Stomach (tissue), 9 donors: ENCODE measurements around the gene ITGB5. TPM values are rescaled to one million over a fixed set of nuclear protein-coding genes. Genes with fewer than 3 reads are reported as not detected.
A peak's percentile ranks its signal among the peaks of the same experiment; 100 is the strongest.

Experiments
- DNase-seq, 2 donors: peaks; one replicate each; pipeline versions ENCODE4 v3.0.0 to v3.0.0-alpha.2; 2013 to 2019
- H3K27ac ChIP-seq, 5 donors: fragments of 200-600 bp in 4 of 5; sonication (generic) in 4 of 5; one replicate each; pipeline ENCODE4 v1.5.1; 2013 to 2019; ENCODE audit warnings: mild to moderate bottlenecking in 1 of 5, moderate library complexity in 1 of 5
- H3K27me3 ChIP-seq, 3 donors: fragments of 200-600 bp; sonication (generic); one replicate each; pipeline ENCODE4 v1.5.1; 2017 to 2019; ENCODE audit warnings: mixed run types in 1 of 3
- H3K36me3 ChIP-seq, 4 donors: fragments of 200-600 bp; sonication (generic); 1 replicate in 3 of 4; 2 replicates in 1 of 4; pipeline ENCODE4 v1.5.1; 2016 to 2019
- H3K4me1 ChIP-seq, 4 donors: fragments of 200-600 bp; sonication (generic); one replicate each; pipeline ENCODE4 v1.5.1; 2016 to 2019
- H3K4me3 ChIP-seq, 4 donors: fragments of 200-600 bp; sonication (generic) in 3 of 4; one replicate each; pipeline ENCODE4 v1.5.1; 2016 to 2019; ENCODE audit warnings: mild to moderate bottlenecking in 1 of 4
- H3K9me3 ChIP-seq, 4 donors: fragments of 200-600 bp; sonication (generic); one replicate each; pipeline ENCODE4 v1.5.1; 2016 to 2019
- CTCF ChIP-seq, 7 experiments: fragments of 450-650 bp in 4 of 7; fragments of 200-600 bp in 3 of 7; sonication (generic) in 3 of 7; IDR thresholded peaks; one replicate each; pipeline ENCODE4 v1.5.1; 2016 to 2019; ENCODE audit warnings: antibody characterized with exemption in 7 of 7, control low read depth in 2 of 7, mild to moderate bottlenecking in 1 of 7
- EP300 ChIP-seq: sonication (generic); formaldehyde crosslinking; IDR thresholded peaks from one replicate; pipeline ENCODE4 v1.6.1; 2017; ENCODE audit warnings: antibody characterized with exemption
- POLR2A ChIP-seq, 4 donors: fragments of 450-650 bp; IDR thresholded peaks; one replicate each; pipeline ENCODE4 v1.6.1; 2016; ENCODE audit warnings: antibody characterized with exemption in 4 of 4, control low read depth in 2 of 4, mild to moderate bottlenecking in 1 of 4, moderate library complexity in 1 of 4
- POLR2AphosphoS5 ChIP-seq, 3 donors: sonication (generic); formaldehyde crosslinking; IDR thresholded peaks; one replicate each; pipeline ENCODE4 v1.6.1; 2016; ENCODE audit warnings: antibody characterized with exemption in 3 of 3
- WGBS, 5 donors: extraction: QIAGEN DNeasy Blood & Tissue Kit in 3 of 5; methylation state at CpG; one replicate each; pipeline versions ENCODE4 v1.1.5 to v1.1.7; 2013 to 2018; 5-methylcytosine and 5-hydroxymethylcytosine counted together
- intact Hi-C: fragments of 100-400 bp; cut with DNase I; formaldehyde crosslinking; loops from one replicate; pipeline ENCODE4 v1.15.1; 2023; ENCODE audit warnings: low total_unique reads
- polyA plus RNA-seq, 3 donors: library from polyadenylated mRNA; stranded (reverse); fragments of 200-250 nt; gene quantifications; one replicate each; pipeline ENCODE4 v1.2.3, GENCODE V29; 2013
- total RNA-seq, 5 donors: library from RNA; depleted of rRNA; stranded (reverse); fragments of >200 nt; gene quantifications; one replicate each; pipeline versions ENCODE4 v1.1.0 to v1.2.3, GENCODE V29; 2014 to 2016
- donor health status: healthy with polysubstance abuse.
- donor health status: Bipolar disorder and iron deficiency.
- donor health status: healthy.

The ITGB5 gene
- total and polyA plus RNA-seq, 8 donors, result 8.2 to 205 (median 54.1) TPM

- no peak overlapping the region for H3K27ac ChIP-seq
- H3K27me3 ChIP-seq, result no peaks in the 10 kb centered on the region
- H3K9me3 ChIP-seq, result no peaks in the 10 kb centered on the region
- TF ChIP-seq CTCF (IDR thresholded peaks at IDR 0.05) (no peak), EP300 (no peak), POLR2AphosphoS5 (IDR thresholded peaks at IDR 0.05) (no peak), POLR2A (IDR thresholded peaks at IDR 0.05) (no peak)
- intact Hi-C loops, result no loop called here
- peaks cover 5 to 19% (median 13%) of the 10 kb centered on the region in 4 donors for H3K36me3 ChIP-seq
- peaks cover 7 to 23% (median 14%) of the 10 kb centered on the region in 4 donors for H3K4me1 ChIP-seq
- WGBS, 5 donors, result 81 to 93% (median 91%) methylated on average over 8 of the region's 8 CpGs
- H3K4me3 ChIP-seq, result no peak overlapping the region
- DNase-seq, result no peak
Measured at GRCh38 chr3:124802702-124803101, 84.5 kb downstream of the ITGB5 start.

- no peaks in the 10 kb centered on the region for H3K27me3 ChIP-seq
- 82 to 93% (median 89%) methylated on average over 8 of the region's 8 CpGs for WGBS, 5 donors
- peaks cover 7 to 23% (median 14%) of the 10 kb centered on the region in 4 donors for H3K4me1 ChIP-seq
- TF ChIP-seq POLR2AphosphoS5 (IDR thresholded peaks at IDR 0.05) (no peak), POLR2A (IDR thresholded peaks at IDR 0.05) (no peak), EP300 (no peak), CTCF (IDR thresholded peaks at IDR 0.05) (no peak)
- intact Hi-C loops, result no loop called here
- no peak for DNase-seq
- H3K27ac ChIP-seq, result no peak overlapping the region
- no peaks in the 10 kb centered on the region for H3K9me3 ChIP-seq
- H3K36me3 ChIP-seq, result peaks cover 5 to 19% (median 13%) of the 10 kb centered on the region in 4 donors
- no peak overlapping the region for H3K4me3 ChIP-seq
Measured at GRCh38 chr3:124802061-124802698, 85.0 kb downstream of the ITGB5 start.

- TF ChIP-seq POLR2A (IDR thresholded peaks at IDR 0.05) (no peak), CTCF (IDR thresholded peaks at IDR 0.05) (no peak), POLR2AphosphoS5 (IDR thresholded peaks at IDR 0.05) (no peak), EP300 (no peak)
Measured at GRCh38 chr3:124800511-124801258, 86.5 kb downstream of the ITGB5 start.

GRCh38 chr3:124800076-124800475, 87.1 kb downstream of the ITGB5 start:
- intact Hi-C loops, result no loop called here
- peak overlapping the region in 2 of 5 donors; percentile 8 to 55 for H3K27ac ChIP-seq

More at GRCh38 chr3:124800511-124801258, 86.5 kb downstream of the ITGB5 start:
- Histone ChIP-seq H3K4me3 (no peak overlapping the region), H3K9me3 (no peaks in the 10 kb centered on the region), H3K4me1 (peaks cover 7 to 23% (median 14%) of the 10 kb centered on the region in 4 donors), H3K27me3 (no peaks in the 10 kb centered on the region), H3K27ac (peak overlapping the region in 2 of 5 donors; percentile 8 to 55), H3K36me3 (peaks cover 5 to 30% (median 24%) of the 10 kb centered on the region in 4 donors)
- DNase-seq, result peak in 1 of 2 donors; percentile 79
- intact Hi-C loops, result no loop called here
- 50 to 62% (median 56%) methylated on average over 9 to 10 of the region's 10 CpGs for WGBS, 5 donors

More at GRCh38 chr3:124800076-124800475, 87.1 kb downstream of the ITGB5 start:
- Histone ChIP-seq H3K9me3 (no peaks in the 10 kb centered on the region), H3K4me3 (no peak overlapping the region), H3K4me1 (peaks cover 7 to 23% (median 14%) of the 10 kb centered on the region in 4 donors), H3K27me3 (no peaks in the 10 kb centered on the region), H3K36me3 (peaks cover 5 to 36% (median 28%) of the 10 kb centered on the region in 4 donors)
- WGBS, 5 donors, result 71 to 85% (median 83%) methylated on average over 1 of the region's 1 CpG
- no peak for TF ChIP-seq EP300
- TF ChIP-seq POLR2A (IDR thresholded peaks at IDR 0.05), result no peak
- no peak for TF ChIP-seq POLR2AphosphoS5 (IDR thresholded peaks at IDR 0.05)
- no peak for DNase-seq
